HG03442 (cell line): Measurements from ENCODE around the gene BUB3.

Source experiments
- ATAC-seq: cut with Tn5 transposase; IDR thresholded peaks from one replicate; pipeline ENCODE4 v1.9.1; 2021; ENCODE audit warnings: mild to moderate bottlenecking, moderate library complexity; ENCODE audit not compliant: unreplicated experiment

Gene BUB3

DNA sequence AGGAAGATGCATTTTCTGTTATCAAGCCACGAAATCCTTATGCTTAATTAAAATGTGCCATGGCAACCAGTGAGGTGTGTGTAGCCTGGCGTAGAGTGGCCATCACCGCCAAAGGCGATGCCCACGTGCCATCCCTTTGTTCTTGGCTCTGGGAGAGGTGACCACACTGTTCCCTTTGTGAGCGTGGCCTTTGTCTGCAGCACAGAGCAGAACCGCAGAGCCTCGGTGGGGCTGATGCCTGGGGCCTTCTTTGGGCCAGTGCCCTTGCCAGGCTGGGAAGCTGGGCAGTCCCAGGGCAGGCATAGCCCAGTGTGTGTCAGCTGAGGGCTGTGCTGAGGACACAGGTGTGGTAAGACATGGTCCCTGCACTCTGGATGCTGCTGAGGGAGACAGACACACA lies 48.3 kb downstream of the BUB3 start:
- ATAC-seq, result no peak

DNA sequence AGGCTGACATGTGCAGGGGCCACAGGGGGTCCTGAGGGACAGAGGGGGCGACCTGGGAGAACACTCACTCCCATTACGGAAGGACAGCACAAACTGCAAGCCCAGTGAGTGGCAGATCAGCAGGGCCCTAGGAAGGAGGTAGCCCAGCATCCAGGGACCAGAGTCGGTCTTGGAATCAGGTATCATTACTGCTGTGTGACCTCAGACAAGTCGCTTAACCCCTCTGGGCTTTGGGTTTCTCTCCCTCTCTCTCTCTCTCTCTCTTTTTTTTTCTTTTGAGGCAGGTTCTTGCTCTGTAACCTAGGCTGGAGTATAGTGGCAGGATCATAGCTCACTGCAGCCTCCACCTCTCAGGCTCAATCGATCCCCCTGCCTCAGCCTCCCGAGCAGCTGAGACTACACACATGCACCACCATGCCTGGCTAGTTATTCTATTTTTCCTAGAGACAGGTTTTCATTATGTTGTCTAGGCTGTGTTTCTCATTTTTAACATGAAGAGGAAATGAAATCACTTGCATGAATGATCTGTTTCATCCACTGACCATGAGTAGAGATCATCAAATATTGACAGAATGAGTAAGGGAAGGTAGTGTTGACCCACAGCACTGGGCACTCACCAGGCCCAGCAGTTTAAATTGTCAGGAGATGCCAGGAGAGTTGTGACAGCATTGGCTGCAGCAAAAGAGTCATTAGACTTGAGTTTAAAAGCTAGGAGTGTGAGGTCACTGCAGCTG lies 49.4 kb downstream of the BUB3 start:
- no peak for ATAC-seq

DNA sequence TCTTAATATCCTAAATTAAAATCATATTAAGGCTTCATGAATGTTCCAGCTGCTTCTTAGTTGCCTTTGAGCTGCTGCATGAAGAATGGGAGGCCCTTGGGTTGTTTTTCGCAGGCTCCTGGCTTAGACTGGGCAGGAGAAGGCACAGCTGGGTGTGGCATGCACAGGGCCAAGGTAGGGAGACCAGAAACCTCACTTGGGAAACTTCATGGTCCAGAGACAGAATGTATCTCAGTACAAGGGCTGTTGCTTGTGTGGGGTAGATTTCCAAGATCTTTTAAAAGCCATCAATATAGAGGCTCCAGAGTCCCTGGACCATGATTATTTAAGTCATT lies 49.9 kb downstream of the BUB3 start:
- ATAC-seq, result no peak

DNA sequence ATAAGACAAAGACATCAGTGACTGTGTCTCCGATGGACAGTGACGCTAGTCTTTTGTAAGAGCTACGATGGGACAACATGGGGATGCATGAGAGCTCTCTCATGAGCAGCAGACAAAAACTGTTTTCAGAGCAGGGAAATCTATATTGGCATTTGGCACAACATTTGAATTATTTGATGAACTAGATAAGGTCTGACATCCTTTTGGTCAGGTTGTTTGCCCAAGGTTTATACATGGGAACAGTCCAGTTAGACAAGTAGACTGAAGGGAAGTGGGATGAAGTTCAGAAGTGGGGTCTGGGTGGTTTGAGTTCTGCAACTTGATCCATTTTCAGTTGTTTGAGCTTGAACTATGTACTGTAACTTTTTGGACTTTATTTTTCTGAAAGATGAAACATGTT lies 50.8 kb downstream of the BUB3 start:
- ATAC-seq, result no peak

DNA sequence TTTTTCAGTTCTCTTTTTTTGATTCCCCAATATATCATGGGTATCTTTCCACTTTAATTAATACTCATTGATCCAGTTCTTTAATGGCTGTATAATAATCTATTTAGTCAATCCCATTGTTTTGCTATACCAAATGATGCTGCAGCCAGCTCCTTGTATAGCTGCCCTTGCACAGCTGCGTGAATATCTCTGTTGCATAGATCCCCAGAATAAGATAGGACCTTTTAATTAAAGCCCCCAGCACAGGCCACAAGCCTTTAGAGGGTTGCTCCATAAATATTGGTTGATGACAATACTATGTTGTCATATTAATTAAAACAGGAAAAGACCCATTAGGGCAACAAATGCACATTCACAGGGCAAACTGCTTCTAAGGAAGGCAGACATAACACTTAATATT lies 57.9 kb downstream of the BUB3 start:
- no peak for ATAC-seq

DNA sequence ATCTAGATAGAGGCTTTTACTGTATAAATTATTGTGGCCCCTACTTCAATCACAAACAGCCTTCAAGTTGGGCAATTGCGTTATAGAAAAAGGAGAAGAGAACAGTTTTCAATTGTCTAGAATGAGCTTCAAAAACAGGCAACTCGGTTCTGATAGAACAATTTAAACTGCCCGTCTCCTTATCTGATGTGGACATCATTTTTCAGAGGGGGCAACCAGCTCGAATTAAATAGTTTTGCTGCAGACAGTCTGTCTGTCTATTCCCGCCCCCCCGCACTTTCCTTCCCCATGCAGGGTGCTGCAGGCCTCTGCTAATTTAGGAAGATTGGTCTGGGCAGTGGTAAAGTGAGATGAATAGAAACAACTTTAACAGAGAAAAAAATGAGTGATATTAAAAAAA lies 58.4 kb downstream of the BUB3 start:
- no peak for ATAC-seq

DNA sequence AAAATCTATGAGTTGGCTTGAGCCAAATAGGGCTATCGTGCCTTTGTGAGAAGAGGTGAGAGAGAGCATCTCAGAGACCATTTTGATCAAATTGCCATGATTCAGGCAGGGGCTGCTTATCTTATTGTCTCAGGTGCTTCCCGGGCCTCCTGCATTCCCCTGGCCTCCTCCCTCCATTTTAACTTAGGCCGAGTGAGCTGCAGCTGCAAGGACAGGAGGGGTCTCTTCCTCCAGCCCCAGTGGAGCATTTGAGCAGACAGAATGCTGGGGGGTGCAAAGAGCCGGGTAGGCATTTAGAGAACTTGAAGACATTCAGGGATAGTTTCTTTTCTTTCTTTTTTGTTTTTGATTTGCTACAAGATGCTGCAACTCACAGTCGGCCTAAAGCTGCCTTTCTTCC lies 59.0 kb downstream of the BUB3 start:
- no peak for ATAC-seq
